Karpas-422 (cell line): Measurements from ENCODE around the gene PPP1R3A. TPM values are rescaled to one million over a fixed set of nuclear protein-coding genes. Genes with fewer than 3 reads are reported as not detected.

Experiments
- DNase-seq: peaks from one replicate; pipeline ENCODE4 v3.0.0-alpha.2; 2015
- H2AFZ ChIP-seq: fragments of 200-600 bp; sonication (generic); 2 replicates; pipeline ENCODE4 v1.6.1; 2014; ENCODE audit warnings: antibody characterized with exemption, low read length, mixed read lengths
- H3K27ac ChIP-seq: fragments of 200-600 bp; sonication (generic); 2 replicates; pipeline ENCODE4 v1.5.1; 2014; ENCODE audit warnings: mild to moderate bottlenecking, low read length, moderate library complexity
- H3K27me3 ChIP-seq: fragments of 200-600 bp; sonication (generic); 2 replicates; pipeline ENCODE4 v1.6.1; 2014; ENCODE audit warnings: low read length, mixed read lengths
- H3K36me3 ChIP-seq: fragments of 200-600 bp; sonication (generic); 2 replicates; pipeline ENCODE4 v1.6.1; 2014; ENCODE audit warnings: low read length, mixed read lengths; ENCODE audit not compliant: insufficient read depth
- H3K4me1 ChIP-seq: fragments of 200-600 bp; sonication (generic); 2 replicates; pipeline ENCODE4 v1.6.1; 2014; ENCODE audit warnings: mild to moderate bottlenecking, low read length, mixed read lengths
- H3K4me2 ChIP-seq: fragments of 200-600 bp; sonication (generic); 2 replicates; pipeline ENCODE4 v1.6.1; 2014; ENCODE audit warnings: low read length, low read depth, mild to moderate bottlenecking; ENCODE audit not compliant: poor library complexity, severe bottlenecking
- H3K4me3 ChIP-seq: fragments of 200-600 bp; sonication (generic); 2 replicates; pipeline ENCODE4 v1.5.1; 2014; ENCODE audit warnings: mild to moderate bottlenecking, antibody characterized with exemption, low read length, mixed read lengths
- H3K79me2 ChIP-seq: fragments of 200-600 bp; sonication (generic); 2 replicates; pipeline ENCODE4 v1.6.1; 2014; ENCODE audit warnings: mild to moderate bottlenecking, low read length, mixed read lengths
- H3K9ac ChIP-seq: fragments of 200-600 bp; sonication (generic); 2 replicates; pipeline ENCODE4 v1.6.0; 2014; ENCODE audit warnings: low read length
- H3K9me2 ChIP-seq: fragments of 200-600 bp; sonication (generic), shearing (Covaris generic); replicated peaks from 2 replicates; pipeline ENCODE4 v1.6.0; 2014; ENCODE audit warnings: mild to moderate bottlenecking, low read length, moderate library complexity; ENCODE audit not compliant: insufficient read depth
- H3K9me3 ChIP-seq: fragments of 300-700, 200-600 bp; sonication (generic); 2 replicates; pipeline ENCODE4 v1.6.1; 2014; ENCODE audit warnings: low read length, mixed read lengths
- H4K20me1 ChIP-seq: fragments of 200-600 bp; sonication (generic); 2 replicates; pipeline ENCODE4 v1.6.1; 2014; ENCODE audit warnings: mild to moderate bottlenecking, antibody characterized with exemption, low read length, low read depth; ENCODE audit not compliant: insufficient read depth
- total RNA-seq: library from RNA; depleted of rRNA; stranded (reverse); fragments of >200 nt; shearing (Covaris generic); gene quantifications from 2 replicates; pipeline ENCODE4 v1.2.3, GENCODE V29; 2014; ENCODE audit warnings: low replicate concordance

PPP1R3A gene
- total RNA-seq, 1 experiment from 2014 or later: not detected

- no peak overlapping the region for H3K4me2 ChIP-seq
- H3K9ac ChIP-seq: no peak overlapping the region
- H3K79me2 ChIP-seq: no peaks in the 10 kb centered on the region
- no peaks in the 10 kb centered on the region for H4K20me1 ChIP-seq
- no peak overlapping the region for H2AFZ ChIP-seq
- no peaks in the 10 kb centered on the region; the same call in 1 of the 2 replicates for H3K9me3 ChIP-seq
- no peak overlapping the region for H3K4me3 ChIP-seq
- no peaks in the 10 kb centered on the region for H3K36me3 ChIP-seq
- no peaks in the 10 kb centered on the region for H3K27me3 ChIP-seq
- H3K27ac ChIP-seq: no peak overlapping the region
- no peaks in the 10 kb centered on the region for H3K9me2 ChIP-seq
- no peak for DNase-seq
- no peaks in the 10 kb centered on the region for H3K4me1 ChIP-seq
These were observed 87.3 kb downstream of the PPP1R3A start for GRCh38 chr7:113831556-113831955.

- H3K27ac ChIP-seq: no peak overlapping the region
- no peak overlapping the region for H3K4me2 ChIP-seq
- no peaks in the 10 kb centered on the region for H3K4me1 ChIP-seq
- no peak overlapping the region for H3K4me3 ChIP-seq
- no peaks in the 10 kb centered on the region for H3K27me3 ChIP-seq
- H3K79me2 ChIP-seq: no peaks in the 10 kb centered on the region
- H2AFZ ChIP-seq: no peak overlapping the region
- H3K9me3 ChIP-seq: peaks cover 5% of the 10 kb centered on the region; the same call in 1 of the 2 replicates
- no peaks in the 10 kb centered on the region for H4K20me1 ChIP-seq
- DNase-seq: no peak
- H3K9ac ChIP-seq: no peak overlapping the region
- H3K9me2 ChIP-seq: no peaks in the 10 kb centered on the region
- no peaks in the 10 kb centered on the region for H3K36me3 ChIP-seq
These were observed 90.2 kb downstream of the PPP1R3A start for GRCh38 chr7:113828581-113828980.
